HepG2 (cell line): ENCODE measurements around the gene YAP1. TPM values are rescaled to one million over a fixed set of nuclear protein-coding genes. Genes with fewer than 3 reads are reported as not detected.

Source experiments
- CC2D1A ChIP-seq: sonication (generic); formaldehyde crosslinking; IDR thresholded peaks from 2 replicates; pipeline ENCODE4 v1.8.1; 2023; ENCODE audit warnings: mild to moderate bottlenecking, missing genetic modification reagents
- FOXK1 ChIP-seq: sonication (generic); formaldehyde crosslinking; IDR thresholded peaks from 2 replicates; pipeline ENCODE4 v1.4.0; 2020; ENCODE audit warnings: low read depth, missing genetic modification reagents, borderline replicate concordance
- FOXO1 ChIP-seq: sonication (generic); formaldehyde crosslinking; IDR thresholded peaks from 2 replicates; pipeline ENCODE4 v1.4.0; 2020; ENCODE audit warnings: missing genetic modification reagents
- KLF12 ChIP-seq: sonication (generic); formaldehyde crosslinking; IDR thresholded peaks from 2 replicates; pipeline ENCODE4 v1.4.0; 2020; ENCODE audit warnings: missing genetic modification reagents, borderline replicate concordance
- MXD4 ChIP-seq: IDR thresholded peaks from 2 replicates; pipeline ENCODE4 v1.6.1; 2016; ENCODE audit warnings: mild to moderate bottlenecking, missing biosample characterization, missing genetic modification reagents
- NFE2L2 ChIP-seq: fragments of 150-350 bp; IDR thresholded peaks from 2 replicates; pipeline ENCODE4 v1.6.1; 2014; ENCODE audit warnings: low read length
- NR2F1 ChIP-seq, 2 experiments: fragments of 450-650 bp in 1 of 2; formaldehyde crosslinking in 1 of 2; IDR thresholded peaks; 2 replicates each; pipeline versions ENCODE4 v1.5.0 to v1.6.1; 2016 to 2020; ENCODE audit warnings: mild to moderate bottlenecking in 1 of 2, missing compliant biosample characterization in 1 of 2, missing genetic modification reagents in 1 of 2, moderate library complexity in 1 of 2
- PBX3 ChIP-seq: sonication (generic); formaldehyde crosslinking; IDR thresholded peaks from 2 replicates; pipeline ENCODE4 v1.8.1; 2023; ENCODE audit warnings: missing genetic modification reagents, inconsistent platforms, borderline replicate concordance
- REXO4 ChIP-seq: sonication (generic); formaldehyde crosslinking; IDR thresholded peaks from 2 replicates; pipeline ENCODE4 v1.8.0; 2022; ENCODE audit warnings: missing genetic modification reagents, mild to moderate bottlenecking, borderline replicate concordance
- SALL1 ChIP-seq: sonication (generic); formaldehyde crosslinking; IDR thresholded peaks from 2 replicates; pipeline ENCODE4 v1.8.0; 2022; ENCODE audit warnings: mild to moderate bottlenecking, missing genetic modification reagents
- SMARCE1 ChIP-seq: fragments of 450-650 bp; IDR thresholded peaks from 2 replicates; pipeline ENCODE4 v1.6.1; 2017; ENCODE audit warnings: borderline replicate concordance
- STAT6 ChIP-seq: sonication (generic); formaldehyde crosslinking; IDR thresholded peaks from 2 replicates; pipeline ENCODE4 v1.4.0; 2020; ENCODE audit warnings: missing genetic modification reagents, mild to moderate bottlenecking, borderline replicate concordance
- SYNCRIP ChIP-seq: fragments of 200-400 bp; formaldehyde crosslinking; IDR thresholded peaks from 2 replicates; pipeline ENCODE4 v1.6.1; 2018; ENCODE audit warnings: mild to moderate bottlenecking, low read depth, low read length; ENCODE audit not compliant: insufficient read depth
- TEAD2 ChIP-seq: sonication (generic); formaldehyde crosslinking; IDR thresholded peaks from 2 replicates; pipeline ENCODE4 v1.9.0; 2021; ENCODE audit warnings: missing genetic modification reagents
- ZBTB44 ChIP-seq: sonication (generic); formaldehyde crosslinking; IDR thresholded peaks from 2 replicates; pipeline ENCODE4 v1.4.0; 2020; ENCODE audit warnings: missing genetic modification reagents
- ZBTB7A ChIP-seq: sonication (generic); formaldehyde crosslinking; IDR thresholded peaks from 2 replicates; pipeline ENCODE4 v1.8.0; 2022; ENCODE audit warnings: mild to moderate bottlenecking, missing genetic modification reagents
- ZFP41 ChIP-seq: sonication (generic); formaldehyde crosslinking; IDR thresholded peaks from 2 replicates; pipeline ENCODE4 v1.4.0; 2020; ENCODE audit warnings: mild to moderate bottlenecking, missing genetic modification reagents, borderline replicate concordance
- ZFP62 ChIP-seq: sonication (generic); formaldehyde crosslinking; IDR thresholded peaks from 2 replicates; pipeline ENCODE4 v1.4.0; 2020; ENCODE audit warnings: missing genetic modification reagents
- ZMYM4 ChIP-seq: sonication (generic); formaldehyde crosslinking; IDR thresholded peaks from 2 replicates; pipeline ENCODE4 v1.8.1; 2023; ENCODE audit warnings: mild to moderate bottlenecking, missing genetic modification reagents
- ZNF10 ChIP-seq: sonication (generic); formaldehyde crosslinking; IDR thresholded peaks from 2 replicates; pipeline ENCODE4 v1.4.0; 2020; ENCODE audit warnings: mild to moderate bottlenecking, low read depth, missing genetic modification reagents, borderline replicate concordance
- ZNF124 ChIP-seq: sonication (generic); formaldehyde crosslinking; IDR thresholded peaks from 2 replicates; pipeline ENCODE4 v1.4.0; 2020; ENCODE audit warnings: missing genetic modification reagents
- ZNF207 ChIP-seq: fragments of 450-650 bp; IDR thresholded peaks from 2 replicates; pipeline ENCODE4 v1.6.1; 2016; ENCODE audit warnings: antibody characterized with exemption, borderline replicate concordance
- ZNF296 ChIP-seq: sonication (generic); formaldehyde crosslinking; conservative IDR thresholded peaks from 2 replicates; pipeline ENCODE4 v1.5.0; 2020; ENCODE audit warnings: mild to moderate bottlenecking, missing genetic modification reagents
- ZNF432 ChIP-seq: sonication (generic); formaldehyde crosslinking; IDR thresholded peaks from 2 replicates; pipeline ENCODE4 v1.5.0; 2020; ENCODE audit warnings: missing genetic modification reagents, mild to moderate bottlenecking, borderline replicate concordance
- ZNF569 ChIP-seq: sonication (generic); formaldehyde crosslinking; IDR thresholded peaks from 2 replicates; pipeline ENCODE4 v1.5.0; 2020; ENCODE audit warnings: mild to moderate bottlenecking, missing genetic modification reagents, moderate library complexity, borderline replicate concordance
- ZNF780A ChIP-seq: sonication (generic); formaldehyde crosslinking; IDR thresholded peaks from 2 replicates; pipeline ENCODE4 v1.8.0; 2022; ENCODE audit warnings: mild to moderate bottlenecking, missing genetic modification reagents, moderate library complexity
- ZNF83 ChIP-seq: sonication (generic); formaldehyde crosslinking; IDR thresholded peaks from 2 replicates; pipeline ENCODE4 v1.4.0; 2020; ENCODE audit warnings: missing genetic modification reagents, mild to moderate bottlenecking, borderline replicate concordance
- ZNF841 ChIP-seq: sonication (generic); formaldehyde crosslinking; IDR thresholded peaks from 2 replicates; pipeline ENCODE4 v1.8.1; 2023; ENCODE audit warnings: missing genetic modification reagents, borderline replicate concordance
- polyA plus RNA-seq, 8 experiments: library from polyadenylated mRNA; depleted of rRNA in 3 of 8; stranded (reverse) in 7 of 8; unstranded in 1 of 8; fragments of >200 nt; fragmentation: Illumina TruSeq in 4 of 8; extraction: Trizol in 4 of 8; gene quantifications; 2 replicates each; pipeline versions ENCODE4 v1.2.1 to v1.2.3, GENCODE V29; 2011 to 2016; ENCODE audit warnings: low read depth in 4 of 8, missing spikeins in 1 of 8, mixed read lengths in 1 of 8; ENCODE audit not compliant: insufficient read depth in 1 of 8
- total RNA-seq, 5 experiments: library from RNA; depleted of rRNA; stranded (reverse); fragments of >200 nt; fragmentation: Illumina TruSeq; extraction: Trizol; gene quantifications; 2 replicates each; pipeline ENCODE4 v1.2.3, GENCODE V29; 2016; ENCODE audit warnings: low read depth in 1 of 5

YAP1 gene
- total and polyA plus RNA-seq, 2 of the 13 experiments (the other 11 are each of a cell fraction or from before 2014, with no cell fraction given), result 59.5 to 91.0 TPM

- TF ChIP-seq ZBTB7A (no peak), ZNF296 (no peak), ZBTB44 (no peak), NFE2L2 (no peak), SYNCRIP (no peak), SMARCE1 (no peak), ZNF841 (CRISPR knock-in tag) (no peak), KLF12 (CRISPR knock-in tag) (no peak), NR2F1 (CRISPR knock-in tag; IDR thresholded peaks at IDR 0.05) (peak; percentile 85 to 95), FOXK1 (CRISPR knock-in tag) (peak; percentile 57; the same call in 1 of the 2 replicates), ZNF83 (CRISPR knock-in tag) (no peak), CC2D1A (CRISPR knock-in tag) (no peak), ZNF569 (CRISPR knock-in tag) (no peak), ZNF780A (CRISPR knock-in tag) (no peak), ZNF10 (CRISPR knock-in tag) (no peak), MXD4 (CRISPR knock-in tag) (no peak), ZMYM4 (CRISPR knock-in tag) (peak; percentile 71), ZNF432 (CRISPR knock-in tag) (no peak), STAT6 (CRISPR knock-in tag) (no peak), PBX3 (no peak), ZNF207 (no peak), ZFP62 (CRISPR knock-in tag) (no peak), SALL1 (CRISPR knock-in tag) (no peak; the same call in 1 of the 2 replicates), ZNF124 (CRISPR knock-in tag) (no peak), REXO4 (CRISPR knock-in tag) (no peak), TEAD2 (CRISPR knock-in tag) (no peak), FOXO1 (no peak), ZFP41 (CRISPR knock-in tag) (no peak)
These were observed 9.8 kb downstream of the YAP1 start (continued) for GRCh38 chr11:102119997-102120396.
